HG03045 (cell line): ENCODE results near the gene FRS2.

Experiments used
- ATAC-seq: cut with Tn5 transposase; IDR thresholded peaks from one replicate; pipeline ENCODE4 v1.9.1; 2021; ENCODE audit warnings: mild to moderate bottlenecking, moderate library complexity; ENCODE audit not compliant: unreplicated experiment

FRS2 gene

DNA sequence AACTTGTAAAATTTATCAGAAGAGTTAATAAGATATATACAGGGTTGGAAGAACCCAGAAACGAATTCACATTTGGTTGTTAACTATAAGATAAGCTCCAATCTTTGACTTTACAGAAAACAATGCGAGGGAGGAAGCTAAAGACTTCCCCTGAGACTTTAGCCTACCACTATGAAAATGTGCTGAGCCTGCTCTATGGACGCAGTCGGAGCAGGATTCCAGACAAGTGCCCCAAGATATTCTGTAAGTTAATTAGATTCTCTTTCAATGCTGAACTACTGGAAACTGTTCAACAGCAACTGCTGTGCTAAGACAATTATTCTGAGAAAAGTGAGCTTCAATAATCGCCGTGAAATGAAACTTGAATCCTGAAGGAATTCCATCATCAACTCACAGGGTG is 148.9 kb downstream of the FRS2 start:
- no peak for ATAC-seq

DNA sequence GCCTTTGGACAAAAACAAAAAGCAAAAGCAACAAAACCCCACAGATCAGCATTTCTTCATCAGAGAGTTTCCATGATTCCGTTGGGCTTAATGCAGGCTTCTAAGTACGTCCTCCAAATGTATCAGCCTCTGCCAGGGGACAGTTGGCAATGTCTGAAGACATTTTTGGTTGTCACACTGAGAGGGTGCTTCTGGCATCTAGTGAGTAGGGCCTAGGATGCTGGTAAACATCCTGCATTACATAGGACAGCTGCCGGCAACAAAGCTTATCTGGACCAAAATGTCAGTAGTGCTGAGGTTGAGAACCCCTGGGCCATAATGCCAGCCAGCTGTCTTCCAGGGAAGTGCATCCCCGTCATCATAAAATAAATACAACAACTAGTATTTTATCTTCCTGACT is 149.9 kb downstream of the FRS2 start:
- no peak for ATAC-seq

DNA sequence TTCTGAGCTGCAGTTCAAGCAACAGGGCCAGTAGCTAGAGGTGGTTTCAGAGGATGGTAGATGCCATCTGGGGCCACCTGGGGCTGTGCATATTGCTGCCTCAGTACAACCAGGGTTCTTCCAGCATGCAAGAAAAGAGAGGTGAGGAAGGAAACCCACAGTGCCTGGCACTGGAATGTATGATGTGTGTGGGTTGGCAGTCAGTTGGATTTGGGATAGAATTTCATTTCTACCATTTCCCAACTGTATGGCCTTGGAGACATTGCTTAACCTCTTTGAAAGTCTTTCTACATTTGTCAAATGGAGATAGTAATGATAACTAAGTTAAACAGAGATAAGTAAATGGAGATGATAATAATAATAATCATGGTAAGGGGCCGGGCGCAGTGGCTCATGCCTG is 150.7 kb downstream of the FRS2 start:
- no peak for ATAC-seq

DNA sequence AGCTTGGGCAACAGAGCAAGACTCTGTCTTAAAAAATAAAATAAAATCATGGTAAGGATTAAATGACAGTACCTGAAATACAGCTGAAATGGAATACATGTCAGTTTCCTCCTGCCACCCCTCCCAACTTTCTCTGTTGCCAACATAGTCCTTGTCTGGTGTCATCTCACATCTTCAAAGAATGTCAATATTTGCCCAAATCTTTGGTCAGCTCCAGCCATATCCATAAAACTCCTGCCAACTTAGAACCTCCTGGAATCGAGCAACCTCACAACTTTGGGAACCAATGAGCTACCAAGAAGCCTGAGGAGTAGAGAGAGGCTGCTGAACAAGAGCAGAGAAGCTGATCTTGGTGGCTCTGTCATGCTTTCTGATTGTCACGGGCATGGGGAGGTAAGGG is 151.4 kb downstream of the FRS2 start:
- no peak for ATAC-seq

DNA sequence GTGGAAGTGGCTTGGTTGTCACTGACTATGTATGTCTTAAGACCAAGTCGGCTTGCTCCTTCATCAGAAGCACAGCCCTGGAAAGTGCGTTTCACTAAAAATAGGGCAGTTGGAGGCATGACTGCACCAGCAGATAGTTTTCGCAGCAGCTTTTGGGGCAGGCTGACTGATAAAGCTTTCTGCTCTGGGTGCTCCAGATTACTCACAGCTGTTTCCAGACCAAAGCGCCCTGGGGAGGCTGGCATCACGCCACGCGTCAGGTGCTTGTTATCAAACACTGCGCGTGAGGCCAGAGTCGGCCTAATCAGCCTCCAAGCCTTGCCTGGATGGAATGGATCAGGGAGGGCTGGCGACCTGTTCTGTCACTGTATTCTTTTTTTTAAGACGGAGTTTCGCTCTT is 153.8 kb downstream of the FRS2 start:
- no peak for ATAC-seq

DNA sequence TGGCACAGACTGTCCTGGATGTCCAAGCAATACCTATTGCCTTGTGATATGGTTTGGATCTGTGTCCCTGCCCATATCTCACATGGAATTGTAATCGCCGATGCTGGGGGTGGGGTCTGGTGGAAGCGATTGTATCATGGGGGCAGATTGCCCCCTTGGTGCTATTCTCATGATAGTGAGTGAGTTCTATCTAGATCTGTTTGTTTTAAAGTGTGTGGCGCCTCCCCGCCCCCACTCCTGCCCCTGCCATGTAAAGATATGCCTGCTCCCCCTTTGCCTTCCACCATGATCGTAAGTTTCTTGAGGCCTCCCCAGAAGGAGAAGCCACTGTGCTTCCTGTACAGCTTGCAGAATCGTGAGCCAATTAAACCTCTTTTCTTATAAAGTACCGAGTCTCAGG is 157.3 kb downstream of the FRS2 start:
- no peak for ATAC-seq
